NB4 (cell line): ENCODE results near the gene CCDC39.

Experiments used
- DNase-seq: peaks from one replicate; pipeline ENCODE4 v3.0.0; 2010; ENCODE audit warnings: low read depth
- H3K4me3 ChIP-seq: one replicate; pipeline ENCODE4 v1.5.1; 2011; ENCODE audit warnings: mild to moderate bottlenecking, low read depth, low read length, moderate library complexity
- MAX ChIP-seq: IDR thresholded peaks from 2 replicates; pipeline ENCODE4 v1.6.1; 2011; ENCODE audit warnings: low read depth, low read length
- MYC ChIP-seq: IDR thresholded peaks from 2 replicates; pipeline ENCODE4 v1.6.1; 2011; ENCODE audit warnings: low read depth, low read length
- POLR2A ChIP-seq: IDR thresholded peaks from 2 replicates; pipeline ENCODE4 v1.6.1; 2011; ENCODE audit warnings: mild to moderate bottlenecking; ENCODE audit not compliant: insufficient read length; ENCODE audit errors: extremely low read depth
- TF ChIP-seq, protein P1 (sequence below): IDR thresholded peaks from one replicate; pipeline ENCODE4 v1.5.1; 2012; ENCODE audit warnings: low read depth, low read length

The CCDC39 gene

GRCh38 chr3:180679178-180680096, at the start of gene CCDC39:
Gene CCDC39, minus strand, starts transcription at chr3:180679489. Its CDS starts 109 bp downstream, at chr3:180679380.
- no peak for TF ChIP-seq MAX
- TF ChIP-seq POLR2A: no peak
- TF ChIP-seq MYC: no peak
- TF ChIP-seq, protein P1, sequence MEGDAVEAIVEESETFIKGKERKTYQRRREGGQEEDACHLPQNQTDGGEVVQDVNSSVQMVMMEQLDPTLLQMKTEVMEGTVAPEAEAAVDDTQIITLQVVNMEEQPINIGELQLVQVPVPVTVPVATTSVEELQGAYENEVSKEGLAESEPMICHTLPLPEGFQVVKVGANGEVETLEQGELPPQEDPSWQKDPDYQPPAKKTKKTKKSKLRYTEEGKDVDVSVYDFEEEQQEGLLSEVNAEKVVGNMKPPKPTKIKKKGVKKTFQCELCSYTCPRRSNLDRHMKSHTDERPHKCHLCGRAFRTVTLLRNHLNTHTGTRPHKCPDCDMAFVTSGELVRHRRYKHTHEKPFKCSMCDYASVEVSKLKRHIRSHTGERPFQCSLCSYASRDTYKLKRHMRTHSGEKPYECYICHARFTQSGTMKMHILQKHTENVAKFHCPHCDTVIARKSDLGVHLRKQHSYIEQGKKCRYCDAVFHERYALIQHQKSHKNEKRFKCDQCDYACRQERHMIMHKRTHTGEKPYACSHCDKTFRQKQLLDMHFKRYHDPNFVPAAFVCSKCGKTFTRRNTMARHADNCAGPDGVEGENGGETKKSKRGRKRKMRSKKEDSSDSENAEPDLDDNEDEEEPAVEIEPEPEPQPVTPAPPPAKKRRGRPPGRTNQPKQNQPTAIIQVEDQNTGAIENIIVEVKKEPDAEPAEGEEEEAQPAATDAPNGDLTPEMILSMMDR: no peak
- no peak within 1 kb of the TSS for H3K4me3 ChIP-seq
- no peak for DNase-seq

- no peak for DNase-seq
- H3K4me3 ChIP-seq: no peak overlapping the region
- TF ChIP-seq MAX (no peak), MYC (no peak), POLR2A (no peak)
- TF ChIP-seq, protein P1: no peak
Measured at GRCh38 chr3:180720012-180720411, 40.7 kb upstream of the CCDC39 start.

DNA sequence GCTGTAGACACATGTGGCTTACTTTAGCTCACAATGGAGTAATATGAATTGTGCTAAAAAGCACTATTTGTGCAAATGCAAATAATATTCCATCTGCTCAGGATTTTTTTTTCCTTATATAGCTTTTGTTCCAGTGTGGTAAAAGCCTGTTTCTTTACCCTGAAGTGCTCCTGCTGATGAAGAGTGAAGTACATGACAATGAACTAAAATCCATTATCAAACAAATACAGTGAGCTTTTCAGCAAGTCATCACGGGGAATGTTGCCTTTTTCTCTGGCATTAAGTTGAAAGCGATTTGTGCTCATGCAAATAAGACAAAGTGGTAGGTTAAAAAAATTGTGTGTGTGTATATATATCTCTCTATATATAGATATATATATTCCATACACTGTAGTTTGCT, 28.6 kb upstream of the CCDC39 start:
- no peak overlapping the region for H3K4me3 ChIP-seq
- DNase-seq: no peak
- TF ChIP-seq POLR2A (no peak), MAX (no peak), MYC (no peak)
- TF ChIP-seq, protein P1: no peak

DNA sequence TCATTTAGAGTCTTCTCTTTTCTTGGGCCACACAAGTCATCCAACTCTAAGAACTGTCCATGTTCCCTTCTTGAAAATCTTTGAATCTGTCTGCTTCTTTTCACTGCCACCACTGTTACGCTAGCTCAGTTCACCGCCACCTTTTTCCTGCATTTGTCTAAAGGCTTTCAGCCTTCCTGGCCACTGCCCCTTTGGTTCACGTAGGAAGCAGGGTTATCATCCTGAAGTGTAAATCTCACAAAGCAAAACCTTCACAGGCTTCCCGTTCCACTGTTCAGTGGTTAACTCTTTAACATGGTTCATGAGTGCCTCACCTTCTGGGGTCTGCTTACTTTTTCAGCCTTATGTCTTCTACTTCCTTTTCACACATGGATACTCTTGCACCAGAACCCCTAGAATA, 26.3 kb upstream of the CCDC39 start:
- TF ChIP-seq MAX (no peak), MYC (no peak), POLR2A (no peak)
- TF ChIP-seq, protein P1: no peak
- no peak for DNase-seq
- no peak overlapping the region for H3K4me3 ChIP-seq

GRCh38 chr3:180704532-180704931, 25.2 kb upstream of the CCDC39 start:
- DNase-seq: no peak
- TF ChIP-seq MYC (no peak), MAX (no peak), POLR2A (no peak)
- TF ChIP-seq, protein P1: no peak
- no peak overlapping the region for H3K4me3 ChIP-seq
